ENCODE measurements around the gene BBLN. TPM values are rescaled to one million over a fixed set of nuclear protein-coding genes. Genes with fewer than 3 reads are reported as not detected.

The BBLN gene
- total RNA-seq, 2 donors from 2014 or later = 67.6 to 82.2 TPM

GRCh38 chr9:128190516-128191405, 30.7 kb downstream of the BBLN start:
- peak; percentile 49 to 57 for ATAC-seq
- no peaks in the 10 kb centered on the region for H3K9me3 Mint-ChIP-seq
- DNase-seq (ENCODE audit: low spot score in 2 of 2) = no peak
- H3K27ac Mint-ChIP-seq = peak overlapping the region; percentile 95 to 98
- peaks cover 5 to 8% of the 10 kb centered on the region in 2 donors for H3K36me3 Mint-ChIP-seq

GRCh38 chr9:128191406-128192046, 31.5 kb downstream of the BBLN start, which contains the start of gene CIZ1:
Gene CIZ1 (minus strand): TSS chr9:128191572. CDS start chr9:128190857, 715 bp downstream.
- no peaks in the 10 kb centered on the region for H3K9me3 Mint-ChIP-seq
- peaks cover 5 to 8% of the 10 kb centered on the region in 2 donors for H3K36me3 Mint-ChIP-seq
- ATAC-seq = peak; percentile 87 to 94

GRCh38 chr9:128192601-128193371, 32.7 kb downstream of the BBLN start:
- ATAC-seq (peak; percentile 56 to 86), DNase-seq (ENCODE audit: low spot score in 2 of 2) (peak in 1 of 2 donors; percentile 80)
- H3K36me3 Mint-ChIP-seq = peaks cover 5 to 8% of the 10 kb centered on the region in 2 donors
- no peaks in the 10 kb centered on the region for H3K9me3 Mint-ChIP-seq
- H3K27ac Mint-ChIP-seq = no peak overlapping the region

More at GRCh38 chr9:128191406-128192046, 31.5 kb downstream of the BBLN start, which contains the start of gene CIZ1:
- H3K27ac Mint-ChIP-seq = peak within 1 kb of the TSS; percentile 95 to 98
- DNase-seq (ENCODE audit: low spot score in 2 of 2) = peak; percentile 77 to 81

- Mint-ChIP-seq H3K36me3 (peaks cover 5 to 8% of the 10 kb centered on the region in 2 donors), H3K27ac (no peak overlapping the region), H3K9me3 (no peaks in the 10 kb centered on the region)
- no peak for DNase-seq (ENCODE audit: low spot score in 2 of 2)
- ATAC-seq = no peak
Observed at GRCh38 chr9:128193469-128194096, 33.5 kb downstream of the BBLN start.

- no peaks in the 10 kb centered on the region for H3K36me3 Mint-ChIP-seq
- DNase-seq (ENCODE audit: low spot score in 2 of 2) (no peak), ATAC-seq (no peak)
- H3K9me3 Mint-ChIP-seq = no peaks in the 10 kb centered on the region
- no peak overlapping the region for H3K27ac Mint-ChIP-seq
Observed at GRCh38 chr9:128201441-128202369, 41.6 kb downstream of the BBLN start.

- H3K27ac Mint-ChIP-seq = peak overlapping the region in 1 of 2 donors; percentile 77
- no peak for ATAC-seq
- no peaks in the 10 kb centered on the region for H3K9me3 Mint-ChIP-seq
- DNase-seq (ENCODE audit: low spot score in 2 of 2) = no peak
- H3K36me3 Mint-ChIP-seq = no peaks in the 10 kb centered on the region
Observed at GRCh38 chr9:128202648-128203023, 42.6 kb downstream of the BBLN start.

GRCh38 chr9:128203024-128203706, 43.1 kb downstream of the BBLN start, which contains the start of gene DNM1:
Gene DNM1 (plus strand): TSS chr9:128203379. CDS start chr9:128203471, 92 bp downstream.
- Mint-ChIP-seq H3K27ac (peak within 1 kb of the TSS; percentile 77 to 86), H3K9me3 (no peaks in the 10 kb centered on the region), H3K36me3 (no peaks in the 10 kb centered on the region)
- DNase-seq (ENCODE audit: low spot score in 2 of 2) = peak; percentile 82 to 84
- peak; percentile 91 to 92 for ATAC-seq

- H3K27ac Mint-ChIP-seq = no peak overlapping the region
- peak in 1 of 2 donors; percentile 10 for ATAC-seq
Observed at GRCh38 chr9:128203707-128204551, 43.9 kb downstream of the BBLN start.

GRCh38 chr9:128204858-128205257, 44.8 kb downstream of the BBLN start:
- no peak overlapping the region for H3K27ac Mint-ChIP-seq
- DNase-seq (ENCODE audit: low spot score in 2 of 2) = no peak
- ATAC-seq = no peak
- H3K36me3 Mint-ChIP-seq = no peaks in the 10 kb centered on the region
- H3K9me3 Mint-ChIP-seq = no peaks in the 10 kb centered on the region

More at GRCh38 chr9:128203707-128204551, 43.9 kb downstream of the BBLN start:
- no peak for DNase-seq (ENCODE audit: low spot score in 2 of 2)
- H3K36me3 Mint-ChIP-seq = no peaks in the 10 kb centered on the region
- no peaks in the 10 kb centered on the region for H3K9me3 Mint-ChIP-seq

GRCh38 chr9:128205296-128205944, 45.4 kb downstream of the BBLN start:
- no peak overlapping the region for H3K27ac Mint-ChIP-seq
- ATAC-seq = no peak
- no peak for DNase-seq (ENCODE audit: low spot score in 2 of 2)
- H3K36me3 Mint-ChIP-seq = no peaks in the 10 kb centered on the region
- H3K9me3 Mint-ChIP-seq = no peaks in the 10 kb centered on the region

GRCh38 chr9:128206484-128206883, 46.4 kb downstream of the BBLN start:
- ATAC-seq = no peak
- H3K36me3 Mint-ChIP-seq = no peaks in the 10 kb centered on the region
- H3K27ac Mint-ChIP-seq = no peak overlapping the region
- DNase-seq (ENCODE audit: low spot score in 2 of 2) = no peak
- no peaks in the 10 kb centered on the region for H3K9me3 Mint-ChIP-seq

- Mint-ChIP-seq H3K27ac (peak overlapping the region in 1 of 2 donors; percentile 6), H3K9me3 (no peaks in the 10 kb centered on the region), H3K36me3 (no peaks in the 10 kb centered on the region)
- no peak for ATAC-seq
- no peak for DNase-seq (ENCODE audit: low spot score in 2 of 2)
Observed at GRCh38 chr9:128206916-128207910, 47.1 kb downstream of the BBLN start.

GRCh38 chr9:128208386-128208785, 48.3 kb downstream of the BBLN start:
- Mint-ChIP-seq H3K27ac (no peak overlapping the region), H3K36me3 (no peaks in the 10 kb centered on the region), H3K9me3 (no peaks in the 10 kb centered on the region)
- DNase-seq (ENCODE audit: low spot score in 2 of 2) = no peak
- no peak for ATAC-seq

Measured in activated naive CD4-positive, alpha-beta T cell treated with anti-CD3 and anti-CD28 coated beads, Interleukin-2, amount 50 U/mL, for 72 hours (primary cell).